Subcutaneous adipose tissue (tissue), 4 donors: ENCODE data around the gene GSAP. TPM values are rescaled to one million over a fixed set of nuclear protein-coding genes. Genes with fewer than 3 reads are reported as not detected.

ENCODE experiments used
- CTCF ChIP-seq: fragments of 450-650 bp; IDR thresholded peaks from one replicate; pipeline ENCODE4 v1.5.1; 2016; ENCODE audit warnings: low read depth, mild to moderate bottlenecking, control low read depth, antibody characterized with exemption, moderate library complexity
- total RNA-seq, 4 donors: library from RNA; depleted of rRNA; stranded (reverse); fragments of >200 nt; gene quantifications; one replicate each; pipeline ENCODE4 v1.1.0, GENCODE V29; 2016

Gene GSAP
- total RNA-seq, 4 donors from 2014 or later = 29.6 to 50.1 (median 40.9) TPM

- no peak for TF ChIP-seq CTCF
These were observed 22.0 kb upstream of the GSAP start for GRCh38 chr7:77438131-77438530.

GRCh38 chr7:77434570-77435275 is 18.6 kb upstream of the GSAP start:
- TF ChIP-seq CTCF = no peak

GRCh38 chr7:77433901-77434300 is 17.8 kb upstream of the GSAP start:
- no peak for TF ChIP-seq CTCF

GRCh38 chr7:77430927-77431326 is 14.8 kb upstream of the GSAP start:
- TF ChIP-seq CTCF = no peak

- no peak for TF ChIP-seq CTCF
These were observed 12.7 kb upstream of the GSAP start for GRCh38 chr7:77428777-77429231.

- no peak for TF ChIP-seq CTCF
These were observed 12.0 kb upstream of the GSAP start for GRCh38 chr7:77427996-77428603.

- no peak for TF ChIP-seq CTCF
These were observed 10.4 kb upstream of the GSAP start for GRCh38 chr7:77426521-77427051.
